NCI-H128 (cell line): ENCODE results near the gene SPON2.

ENCODE experiments used
- DNase-seq: peaks from one replicate; lab custom pipeline; 2025; ENCODE audit not compliant: unreplicated experiment; lab: John Stamatoyannopoulos, UW

The SPON2 gene

GRCh38 chr4:1172228-1172851 lies at the start of gene SPON2:
SPON2 (minus strand) TSS chr4:1172583.
- no peak for DNase-seq

GRCh38 chr4:1221155-1221870 lies 48.9 kb upstream of the SPON2 start:
- no peak for DNase-seq

- no peak for DNase-seq
Measured at GRCh38 chr4:1220566-1220965, 48.2 kb upstream of the SPON2 start.

- no peak for DNase-seq
Measured at GRCh38 chr4:1219566-1219950, 47.2 kb upstream of the SPON2 start.

- DNase-seq, result no peak
Measured at GRCh38 chr4:1218634-1219565, 46.5 kb upstream of the SPON2 start.

GRCh38 chr4:1217366-1217765 lies 45.0 kb upstream of the SPON2 start:
- DNase-seq, result no peak

GRCh38 chr4:1216869-1217294 lies 44.5 kb upstream of the SPON2 start:
- DNase-seq, result no peak

GRCh38 chr4:1216076-1216614 lies 43.8 kb upstream of the SPON2 start:
- no peak for DNase-seq

GRCh38 chr4:1215141-1216075 lies 43.0 kb upstream of the SPON2 start:
- DNase-seq, result no peak

GRCh38 chr4:1214101-1215095 lies 42.0 kb upstream of the SPON2 start:
- DNase-seq, result no peak

- no peak for DNase-seq
Measured at GRCh38 chr4:1213336-1213995, 41.1 kb upstream of the SPON2 start.

GRCh38 chr4:1212546-1213335 lies 40.4 kb upstream of the SPON2 start:
- no peak for DNase-seq

- no peak for DNase-seq
Measured at GRCh38 chr4:1211891-1212545, 39.6 kb upstream of the SPON2 start.

GRCh38 chr4:1211371-1211770 lies 39.0 kb upstream of the SPON2 start:
- DNase-seq, result no peak

- no peak for DNase-seq
Measured at GRCh38 chr4:1210971-1211370, 38.6 kb upstream of the SPON2 start.

GRCh38 chr4:1210241-1210841 lies 38.0 kb upstream of the SPON2 start:
- DNase-seq, result no peak

- no peak for DNase-seq
Measured at GRCh38 chr4:1209821-1210220, 37.4 kb upstream of the SPON2 start.
